ENCODE results near the gene NHLRC2. TPM values are rescaled to one million over a fixed set of nuclear protein-coding genes. Genes with fewer than 3 reads are reported as not detected.

Gene NHLRC2
- total and polyA plus RNA-seq, 10 of the 15 experiments (the other 5 are each of a cell fraction or from before 2014, with no cell fraction given): 1.9 to 31.3 (median 15.9) TPM

- TF ChIP-seq DPF2 (IDR thresholded peaks at IDR 0.05) (no peak), BCLAF1 (IDR thresholded peaks at IDR 0.05) (no peak), NRF1 (conservative IDR thresholded peaks at IDR 0.05; ENCODE audit: low read depth, low read length) (no peak), SIN3A (IDR thresholded peaks at IDR 0.05; ENCODE audit: low read depth, low read length) (no peak), NR2C2 (IDR thresholded peaks at IDR 0.05; ENCODE audit: borderline replicate concordance, control insufficient read depth, insufficient read length, low read depth) (no peak), CEBPB (IDR thresholded peaks at IDR 0.05; ENCODE audit: borderline replicate concordance in 1 of 2, low read depth in 2 of 2, low read length in 2 of 2) (no peak), RCOR1 (conservative IDR thresholded peaks at IDR 0.05; ENCODE audit: low read depth, low read length) (no peak), IKZF2 (IDR thresholded peaks at IDR 0.05) (no peak), ZBTB33 (IDR thresholded peaks at IDR 0.05) (no peak), MTA2 (IDR thresholded peaks at IDR 0.05; ENCODE audit: low read depth) (no peak)
- TF ChIP-seq, protein P1, sequence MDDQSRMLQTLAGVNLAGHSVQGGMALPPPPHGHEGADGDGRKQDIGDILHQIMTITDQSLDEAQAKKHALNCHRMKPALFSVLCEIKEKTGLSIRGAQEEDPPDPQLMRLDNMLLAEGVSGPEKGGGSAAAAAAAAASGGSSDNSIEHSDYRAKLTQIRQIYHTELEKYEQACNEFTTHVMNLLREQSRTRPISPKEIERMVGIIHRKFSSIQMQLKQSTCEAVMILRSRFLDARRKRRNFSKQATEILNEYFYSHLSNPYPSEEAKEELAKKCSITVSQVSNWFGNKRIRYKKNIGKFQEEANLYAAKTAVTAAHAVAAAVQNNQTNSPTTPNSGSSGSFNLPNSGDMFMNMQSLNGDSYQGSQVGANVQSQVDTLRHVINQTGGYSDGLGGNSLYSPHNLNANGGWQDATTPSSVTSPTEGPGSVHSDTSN (IDR thresholded peaks at IDR 0.05; ENCODE audit: insufficient replicate concordance, low read depth, low read length): no peak
- TF ChIP-seq, protein P2, sequence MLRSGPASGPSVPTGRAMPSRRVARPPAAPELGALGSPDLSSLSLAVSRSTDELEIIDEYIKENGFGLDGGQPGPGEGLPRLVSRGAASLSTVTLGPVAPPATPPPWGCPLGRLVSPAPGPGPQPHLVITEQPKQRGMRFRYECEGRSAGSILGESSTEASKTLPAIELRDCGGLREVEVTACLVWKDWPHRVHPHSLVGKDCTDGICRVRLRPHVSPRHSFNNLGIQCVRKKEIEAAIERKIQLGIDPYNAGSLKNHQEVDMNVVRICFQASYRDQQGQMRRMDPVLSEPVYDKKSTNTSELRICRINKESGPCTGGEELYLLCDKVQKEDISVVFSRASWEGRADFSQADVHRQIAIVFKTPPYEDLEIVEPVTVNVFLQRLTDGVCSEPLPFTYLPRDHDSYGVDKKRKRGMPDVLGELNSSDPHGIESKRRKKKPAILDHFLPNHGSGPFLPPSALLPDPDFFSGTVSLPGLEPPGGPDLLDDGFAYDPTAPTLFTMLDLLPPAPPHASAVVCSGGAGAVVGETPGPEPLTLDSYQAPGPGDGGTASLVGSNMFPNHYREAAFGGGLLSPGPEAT (IDR thresholded peaks at IDR 0.05; ENCODE audit: low read depth): no peak
- no peaks in the 10 kb centered on the region for H3K79me2 ChIP-seq (ENCODE audit: control insufficient read depth, insufficient read depth, low read length)
- H3K4me1 ChIP-seq (ENCODE audit: control insufficient read depth, insufficient read depth, low read length): no peaks in the 10 kb centered on the region
- TSS peak; percentile 14 for BruUV-seq (replicated peaks)
- no peak overlapping the region for H3K9ac ChIP-seq (ENCODE audit: control insufficient read depth, insufficient read depth, low read length)
- no peak overlapping the region for H3K27ac ChIP-seq (ENCODE audit: control insufficient read depth, insufficient read depth)
- RAD21 ChIA-PET (ENCODE audit: unreplicated experiment): interaction anchor here (1.1 kb wide), 2 partner anchors 22 to 31 kb away, joined by 3 to 4 read pairs; no protein-coding TSS in a partner anchor
- 95% methylated on average over 2 of the region's 2 CpGs for WGBS (ENCODE audit: insufficient coverage, insufficient replicate concordance, low lambda C conversion rate, missing lambda C conversion rate)
- ATAC-seq (no peak), FAIRE-seq (no peak), DNase-seq (ENCODE audit: low read depth, low spot score) (no peak)
- peaks cover 2 to 12% of the 10 kb centered on the region in 2 experiments; a peak in 2 of 4 replicates for H3K36me3 ChIP-seq (ENCODE audit: control insufficient read depth in 2 of 2, insufficient read depth in 2 of 2, low read length in 1 of 2)
- no peak overlapping the region for H3K4me3 ChIP-seq
- SMC1A ChIA-PET (ENCODE audit: uncharacterized antibody, unreplicated experiment): interaction anchor here (0.8 to 2.6 kb wide), 13 partner anchors 7 to 209 kb away, joined by 3 to 9 read pairs (median 3); no protein-coding TSS in a partner anchor
- H3K9me3 ChIP-seq (replicated peaks; ENCODE audit: control insufficient read depth, insufficient read depth, low read length): no peaks in the 10 kb centered on the region
- H4K20me1 ChIP-seq (ENCODE audit: control insufficient read depth, insufficient read depth): no peaks in the 10 kb centered on the region
- CTCF ChIA-PET: interaction anchor here (0.6 to 3.0 kb wide), 6 partner anchors 9 to 210 kb away, joined by 3 to 11 read pairs (median 4); no protein-coding TSS in a partner anchor
- no peaks in the 10 kb centered on the region for H3K27me3 ChIP-seq (replicated peaks in 1 of 2; ENCODE audit: control insufficient read depth in 2 of 2, insufficient read depth in 2 of 2, low read length in 1 of 2)
- POLR2A ChIA-PET: no interaction called here
- intact Hi-C loops (cut with micrococcal nuclease; ENCODE audit: unreplicated experiment): no loop called here
- no peak overlapping the region for H2AFZ ChIP-seq (ENCODE audit: control insufficient read depth, low read depth, low read length)
- H3K4me2 ChIP-seq (ENCODE audit: control insufficient read depth, insufficient read depth): no peak overlapping the region
- in situ Hi-C loops (cut with MboI): no loop called here
Observed at GRCh38 chr10:113893570-113893969, 39.1 kb downstream of the NHLRC2 start.
